ENCODE measurements around the gene RSPH10B2. TPM values are rescaled to one million over a fixed set of nuclear protein-coding genes. Genes with fewer than 3 reads are reported as not detected.
"Not testable (repeated sequence)": the region's sequence is repeated elsewhere in the genome, so short reads cannot be mapped to it uniquely, and the experiment has no call there.

The RSPH10B2 gene
- total RNA-seq, 1 experiment from 2014 or later = 0.37 TPM

DNA sequence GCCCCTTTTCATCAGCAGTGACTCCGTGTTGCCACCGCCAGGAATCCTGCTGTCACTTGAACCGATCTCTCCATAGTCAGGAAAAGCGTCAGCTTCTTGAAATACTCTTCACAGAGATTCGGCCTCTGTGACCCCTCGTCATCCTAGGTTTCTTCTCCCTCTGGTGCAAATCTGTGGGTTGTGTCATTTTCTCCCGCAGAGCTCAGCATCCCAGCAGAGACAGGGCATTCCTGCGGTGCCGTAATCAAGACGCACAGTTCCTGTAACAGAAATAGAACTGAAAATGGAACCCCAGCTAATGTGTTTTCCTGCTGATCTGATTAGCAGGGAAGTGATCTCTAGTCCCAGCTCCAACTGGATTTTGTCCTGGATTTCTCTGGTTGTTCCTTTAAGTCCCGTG, 40.4 kb downstream of the RSPH10B2 start:
- intact Hi-C loops (cut with micrococcal nuclease); H3K79me2 ChIP-seq (ENCODE audit: insufficient read depth, low read length); H3K4me1 ChIP-seq (ENCODE audit: control insufficient read depth in 1 of 2, insufficient read depth in 2 of 2, low read length in 2 of 2); H2AFZ ChIP-seq (ENCODE audit: low read depth, low read length, poor library complexity, severe bottlenecking); H3K27ac ChIP-seq (ENCODE audit: low read depth, low read length); H4K20me1 ChIP-seq (ENCODE audit: insufficient read depth); DNase-seq (ENCODE audit: low read depth, low spot score); H3K9me3 ChIP-seq (ENCODE audit: control insufficient read depth in 1 of 2, insufficient read depth in 1 of 2, low read depth in 1 of 2, low read length in 2 of 2); H3K4me2 ChIP-seq (ENCODE audit: low read length); H3K27me3 ChIP-seq (ENCODE audit: insufficient read depth, low read length); CTCF ChIA-PET; H3K4me3 ChIP-seq (replicated peaks in 1 of 2; ENCODE audit: low read depth in 1 of 2, low read length in 2 of 2); H3K9me2 ChIP-seq (ENCODE audit: insufficient read depth); POLR2A ChIA-PET; RAD21 ChIA-PET (ENCODE audit: low non-redundant PET in 1 of 2, low total read pairs in 2 of 2, uncharacterized antibody in 2 of 2, unreplicated experiment in 2 of 2); ATAC-seq; BruUV-seq (replicated peaks); H3K9ac ChIP-seq (ENCODE audit: low read length); H3K36me3 ChIP-seq (ENCODE audit: control insufficient read depth in 1 of 2, insufficient read depth in 2 of 2, low read length in 2 of 2): not testable (repeated sequence)

DNA sequence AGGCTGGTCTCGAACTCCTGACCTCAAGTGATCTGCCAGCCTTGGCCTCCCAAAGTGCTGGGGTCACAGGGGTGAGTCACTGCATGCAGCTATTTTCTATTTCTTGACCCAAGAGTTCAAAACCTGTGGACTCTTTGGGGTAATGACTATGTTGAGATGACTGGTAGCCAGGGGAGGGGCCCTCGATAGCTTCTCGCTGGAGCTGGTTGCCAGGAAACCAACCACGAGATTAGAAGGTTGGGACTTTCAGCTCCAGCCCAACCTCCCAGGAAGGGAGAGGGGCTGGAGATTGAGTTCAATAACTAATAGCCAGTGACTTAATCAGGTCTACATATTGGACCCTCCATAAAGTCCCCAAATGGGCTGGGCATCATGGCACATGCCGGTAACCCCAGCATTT, 43.3 kb downstream of the RSPH10B2 start:
- BruUV-seq (replicated peaks); intact Hi-C loops (cut with micrococcal nuclease): not testable (repeated sequence)

DNA sequence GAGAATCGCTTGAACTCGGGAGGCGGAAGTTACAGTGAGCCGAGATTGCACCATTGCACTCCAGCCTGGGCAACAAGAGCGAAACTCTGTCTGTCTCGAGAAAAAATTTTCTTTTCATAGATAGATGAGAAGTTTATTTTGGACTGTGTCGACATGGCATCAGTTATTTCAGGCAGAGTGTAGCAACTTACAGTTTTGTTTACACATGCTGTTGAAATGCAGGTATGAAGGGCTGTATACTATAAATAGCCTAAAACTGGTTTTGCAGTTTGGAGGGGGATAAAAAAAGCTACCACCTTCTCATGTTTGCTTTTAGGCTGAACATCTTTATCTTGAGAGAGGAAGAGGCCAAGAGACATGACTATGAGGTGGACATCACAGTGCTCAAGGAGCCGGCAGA, 44.1 kb downstream of the RSPH10B2 start:
- H3K4me2 ChIP-seq (ENCODE audit: low read length); H3K4me3 ChIP-seq (replicated peaks in 1 of 2; ENCODE audit: low read depth in 1 of 2, low read length in 2 of 2); H3K9me2 ChIP-seq (ENCODE audit: insufficient read depth); BruUV-seq (replicated peaks); RAD21 ChIA-PET (ENCODE audit: low non-redundant PET in 1 of 2, low total read pairs in 2 of 2, uncharacterized antibody in 2 of 2, unreplicated experiment in 2 of 2); CTCF ChIA-PET; H3K9me3 ChIP-seq (ENCODE audit: control insufficient read depth in 1 of 2, insufficient read depth in 1 of 2, low read depth in 1 of 2, low read length in 2 of 2); H3K27me3 ChIP-seq (ENCODE audit: insufficient read depth, low read length); H4K20me1 ChIP-seq (ENCODE audit: insufficient read depth); H3K79me2 ChIP-seq (ENCODE audit: insufficient read depth, low read length); ATAC-seq; H3K36me3 ChIP-seq (ENCODE audit: control insufficient read depth in 1 of 2, insufficient read depth in 2 of 2, low read length in 2 of 2); DNase-seq (ENCODE audit: low read depth, low spot score); H3K9ac ChIP-seq (ENCODE audit: low read length); H3K27ac ChIP-seq (ENCODE audit: low read depth, low read length); H2AFZ ChIP-seq (ENCODE audit: low read depth, low read length, poor library complexity, severe bottlenecking); intact Hi-C loops (cut with micrococcal nuclease); H3K4me1 ChIP-seq (ENCODE audit: control insufficient read depth in 1 of 2, insufficient read depth in 2 of 2, low read length in 2 of 2); POLR2A ChIA-PET: not testable (repeated sequence)

More for the DNA sequence above, 43.3 kb downstream of the RSPH10B2 start:
- H2AFZ ChIP-seq (ENCODE audit: low read depth, low read length, poor library complexity, severe bottlenecking); ATAC-seq; POLR2A ChIA-PET; H3K27me3 ChIP-seq (ENCODE audit: insufficient read depth, low read length); H3K79me2 ChIP-seq (ENCODE audit: insufficient read depth, low read length); H3K9ac ChIP-seq (ENCODE audit: low read length); H3K4me1 ChIP-seq (ENCODE audit: control insufficient read depth in 1 of 2, insufficient read depth in 2 of 2, low read length in 2 of 2); RAD21 ChIA-PET (ENCODE audit: low non-redundant PET in 1 of 2, low total read pairs in 2 of 2, uncharacterized antibody in 2 of 2, unreplicated experiment in 2 of 2); CTCF ChIA-PET; H3K9me2 ChIP-seq (ENCODE audit: insufficient read depth); H3K4me2 ChIP-seq (ENCODE audit: low read length); H3K27ac ChIP-seq (ENCODE audit: low read depth, low read length); H3K9me3 ChIP-seq (ENCODE audit: control insufficient read depth in 1 of 2, insufficient read depth in 1 of 2, low read depth in 1 of 2, low read length in 2 of 2); H3K4me3 ChIP-seq (replicated peaks in 1 of 2; ENCODE audit: low read depth in 1 of 2, low read length in 2 of 2); H3K36me3 ChIP-seq (ENCODE audit: control insufficient read depth in 1 of 2, insufficient read depth in 2 of 2, low read length in 2 of 2); DNase-seq (ENCODE audit: low read depth, low spot score); H4K20me1 ChIP-seq (ENCODE audit: insufficient read depth): not testable (repeated sequence)

DNA sequence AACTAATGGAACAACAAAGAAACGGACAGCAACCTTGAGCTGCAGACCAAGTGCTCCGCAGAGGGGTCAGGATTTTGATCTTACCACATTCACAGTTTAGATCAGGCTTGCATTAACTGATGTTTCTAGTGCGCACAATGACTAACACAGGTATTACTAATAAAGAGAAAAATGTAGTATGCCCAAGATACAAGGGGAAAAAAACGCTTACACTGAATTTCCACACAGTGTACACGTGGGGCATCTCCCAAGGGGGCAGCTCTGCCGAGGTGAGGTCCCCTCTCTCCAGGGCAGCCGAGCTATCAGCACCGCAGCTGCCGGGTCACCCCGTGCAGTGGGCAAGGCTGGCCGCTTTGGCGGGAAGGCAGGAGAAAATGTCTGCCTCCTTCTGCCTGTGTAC, 46.0 kb downstream of the RSPH10B2 start:
- BruUV-seq (replicated peaks); H3K9me2 ChIP-seq (ENCODE audit: insufficient read depth); H3K27me3 ChIP-seq (ENCODE audit: insufficient read depth, low read length); H3K4me1 ChIP-seq (ENCODE audit: control insufficient read depth in 1 of 2, insufficient read depth in 2 of 2, low read length in 2 of 2); H3K27ac ChIP-seq (ENCODE audit: low read depth, low read length); RAD21 ChIA-PET (ENCODE audit: low non-redundant PET in 1 of 2, low total read pairs in 2 of 2, uncharacterized antibody in 2 of 2, unreplicated experiment in 2 of 2); POLR2A ChIA-PET; ATAC-seq; H3K9ac ChIP-seq (ENCODE audit: low read length); H3K9me3 ChIP-seq (ENCODE audit: control insufficient read depth in 1 of 2, insufficient read depth in 1 of 2, low read depth in 1 of 2, low read length in 2 of 2); intact Hi-C loops (cut with micrococcal nuclease); CTCF ChIA-PET; H3K36me3 ChIP-seq (ENCODE audit: control insufficient read depth in 1 of 2, insufficient read depth in 2 of 2, low read length in 2 of 2); H4K20me1 ChIP-seq (ENCODE audit: insufficient read depth); H2AFZ ChIP-seq (ENCODE audit: low read depth, low read length, poor library complexity, severe bottlenecking); DNase-seq (ENCODE audit: low read depth, low spot score); H3K4me2 ChIP-seq (ENCODE audit: low read length); H3K4me3 ChIP-seq (replicated peaks in 1 of 2; ENCODE audit: low read depth in 1 of 2, low read length in 2 of 2); H3K79me2 ChIP-seq (ENCODE audit: insufficient read depth, low read length): not testable (repeated sequence)

DNA sequence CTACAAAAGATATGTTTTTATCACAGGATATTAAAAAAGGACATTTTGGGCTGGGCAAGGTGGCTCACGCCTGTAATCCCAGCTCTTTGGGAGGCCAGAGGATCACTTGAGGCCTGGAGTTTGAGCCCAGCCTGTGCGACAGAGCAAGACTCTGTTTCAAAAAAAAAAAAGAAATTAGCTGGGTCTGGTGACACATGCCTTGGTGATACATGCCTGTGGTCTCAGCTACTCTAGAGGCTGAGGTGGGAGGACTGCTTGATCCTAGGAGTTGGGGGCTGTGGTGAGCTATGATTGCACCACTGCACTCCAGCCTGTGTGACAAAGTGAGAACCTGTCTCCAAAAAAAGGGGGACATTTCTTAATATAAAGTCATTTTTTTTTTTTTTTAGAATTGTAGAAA, 46.4 kb downstream of the RSPH10B2 start:
- H3K79me2 ChIP-seq (ENCODE audit: insufficient read depth, low read length); BruUV-seq (replicated peaks); ATAC-seq; POLR2A ChIA-PET; intact Hi-C loops (cut with micrococcal nuclease); H3K36me3 ChIP-seq (ENCODE audit: control insufficient read depth in 1 of 2, insufficient read depth in 2 of 2, low read length in 2 of 2); DNase-seq (ENCODE audit: low read depth, low spot score); H3K9me3 ChIP-seq (ENCODE audit: control insufficient read depth in 1 of 2, insufficient read depth in 1 of 2, low read depth in 1 of 2, low read length in 2 of 2); H3K9me2 ChIP-seq (ENCODE audit: insufficient read depth); H3K9ac ChIP-seq (ENCODE audit: low read length); H3K4me1 ChIP-seq (ENCODE audit: control insufficient read depth in 1 of 2, insufficient read depth in 2 of 2, low read length in 2 of 2); H3K4me3 ChIP-seq (replicated peaks in 1 of 2; ENCODE audit: low read depth in 1 of 2, low read length in 2 of 2); H3K27me3 ChIP-seq (ENCODE audit: insufficient read depth, low read length); H2AFZ ChIP-seq (ENCODE audit: low read depth, low read length, poor library complexity, severe bottlenecking); H3K27ac ChIP-seq (ENCODE audit: low read depth, low read length); CTCF ChIA-PET; H3K4me2 ChIP-seq (ENCODE audit: low read length); H4K20me1 ChIP-seq (ENCODE audit: insufficient read depth); RAD21 ChIA-PET (ENCODE audit: low non-redundant PET in 1 of 2, low total read pairs in 2 of 2, uncharacterized antibody in 2 of 2, unreplicated experiment in 2 of 2): not testable (repeated sequence)

Measured in HCT116 (cell line).